SKM-1 treated with dmso at 0.1 percent for 144 hours (cell line): Measurements from ENCODE around the gene FYN.
A peak's percentile ranks its signal among the peaks of the same experiment; 100 is the strongest.

ENCODE experiments used
- DNase-seq: peaks from one replicate; lab custom pipeline; 2025; ENCODE audit not compliant: unreplicated experiment; lab: John Stamatoyannopoulos, UW

The FYN gene

DNA sequence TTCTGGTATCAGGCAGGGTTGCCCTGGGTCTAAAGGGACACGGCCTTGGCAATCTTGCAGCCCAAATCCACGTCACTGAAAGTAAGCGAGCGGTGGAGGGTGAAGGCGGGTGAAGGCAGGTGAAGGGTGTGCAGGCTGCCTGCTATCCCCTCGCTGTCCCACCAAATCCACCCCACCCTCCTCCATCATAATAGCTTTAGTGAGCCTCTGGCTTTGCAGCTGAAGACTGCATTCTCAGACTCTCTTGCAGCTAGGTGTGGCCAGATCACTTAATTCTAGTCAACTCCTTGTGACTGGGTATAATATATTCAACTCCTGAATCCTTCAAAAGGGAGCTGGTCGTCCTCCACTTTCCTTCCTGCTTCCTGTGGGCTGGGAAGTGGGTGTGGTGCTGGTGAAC, 140.9 kb downstream of the FYN start:
- DNase-seq = no peak

DNA sequence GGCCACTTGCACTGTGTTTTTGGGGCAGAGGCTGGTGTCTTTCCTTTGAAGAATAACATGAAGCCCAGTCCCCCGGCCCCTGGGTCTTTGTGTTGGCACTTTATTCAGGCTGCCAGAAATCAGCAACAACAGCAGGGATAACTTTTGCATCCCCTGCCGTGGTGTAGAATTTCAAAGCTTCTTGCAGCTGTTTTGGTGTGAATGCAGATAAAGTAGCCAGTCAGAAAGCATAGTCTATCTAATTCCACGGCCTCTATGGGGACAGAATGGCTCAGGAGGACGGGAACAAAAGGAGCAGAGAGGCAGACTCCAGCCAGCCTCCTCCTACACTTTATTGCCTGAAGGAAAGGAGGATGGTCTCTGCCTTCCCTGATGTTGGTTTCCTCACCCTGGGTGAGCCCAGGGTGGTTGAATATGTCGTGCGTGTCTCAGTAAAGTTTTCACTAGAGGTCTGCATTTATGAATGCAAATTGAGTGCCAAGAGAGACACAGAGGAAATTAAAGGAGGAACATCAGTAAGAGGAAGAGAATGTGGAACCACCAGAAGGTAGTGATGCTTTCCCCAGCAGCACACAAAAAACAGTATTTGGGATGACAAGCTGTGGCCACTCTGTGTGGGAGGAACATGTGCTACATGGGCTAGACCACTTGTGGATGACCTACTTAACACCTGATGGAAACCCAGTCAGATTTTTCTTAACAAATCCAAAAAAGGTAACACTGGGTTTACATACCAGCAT, 141.6 kb downstream of the FYN start:
- DNase-seq = no peak

- no peak for DNase-seq
Observed at GRCh38 chr6:111730864-111731263, 142.4 kb downstream of the FYN start.

GRCh38 chr6:111727802-111728201, 145.4 kb downstream of the FYN start:
- no peak for DNase-seq

DNA sequence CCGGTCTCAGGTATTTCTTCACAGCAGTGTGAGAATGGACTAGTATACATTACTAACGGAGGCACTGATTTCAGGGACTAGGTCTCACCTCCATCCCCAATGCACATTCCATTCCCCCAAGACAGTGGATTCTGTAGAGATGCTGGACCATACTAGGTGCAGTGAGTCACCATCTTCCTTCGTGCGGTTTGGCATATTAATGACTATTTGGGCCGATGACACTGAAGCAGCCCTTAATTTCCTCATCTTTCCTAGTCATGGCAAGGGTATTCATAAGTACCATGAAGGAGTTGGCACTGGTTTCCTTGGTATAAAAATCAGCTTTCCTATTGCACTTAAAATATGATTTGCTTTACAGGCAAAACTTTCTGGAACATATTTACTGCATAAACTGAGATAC, 146.2 kb downstream of the FYN start:
- no peak for DNase-seq

- no peak for DNase-seq
Observed at GRCh38 chr6:111725446-111726112, 147.7 kb downstream of the FYN start.

GRCh38 chr6:111724505-111724904, 148.7 kb downstream of the FYN start:
- peak; percentile 57 for DNase-seq

GRCh38 chr6:111724039-111724438, 149.2 kb downstream of the FYN start:
- no peak for DNase-seq

DNA sequence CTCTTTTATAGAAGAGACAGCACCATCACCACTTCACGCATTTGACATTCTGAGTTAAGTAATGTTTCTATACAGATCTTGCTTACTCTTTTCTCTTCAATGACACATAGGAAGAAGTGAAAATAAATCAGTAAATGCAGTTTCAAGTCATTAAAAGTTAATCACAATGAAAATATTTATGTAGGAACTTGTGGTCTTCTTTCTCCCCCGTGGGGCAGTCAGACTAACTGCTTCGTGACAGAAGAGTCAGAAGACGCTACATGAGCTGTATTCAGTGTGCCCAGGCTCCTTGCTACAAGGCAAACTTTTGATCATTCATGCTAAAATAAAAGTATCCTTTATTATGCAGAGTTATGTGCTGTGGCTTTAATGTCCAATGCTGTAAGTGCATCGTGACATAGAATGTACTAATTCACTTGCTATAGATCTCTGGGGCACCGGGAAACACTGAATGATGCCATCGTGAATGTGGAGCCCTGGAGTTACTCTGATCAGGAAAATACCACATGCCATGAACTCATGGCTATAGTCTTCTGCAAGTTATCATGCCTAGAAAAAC, 149.8 kb downstream of the FYN start:
- DNase-seq = no peak

- DNase-seq = no peak
Observed at GRCh38 chr6:111722179-111722731, 151.0 kb downstream of the FYN start.

DNA sequence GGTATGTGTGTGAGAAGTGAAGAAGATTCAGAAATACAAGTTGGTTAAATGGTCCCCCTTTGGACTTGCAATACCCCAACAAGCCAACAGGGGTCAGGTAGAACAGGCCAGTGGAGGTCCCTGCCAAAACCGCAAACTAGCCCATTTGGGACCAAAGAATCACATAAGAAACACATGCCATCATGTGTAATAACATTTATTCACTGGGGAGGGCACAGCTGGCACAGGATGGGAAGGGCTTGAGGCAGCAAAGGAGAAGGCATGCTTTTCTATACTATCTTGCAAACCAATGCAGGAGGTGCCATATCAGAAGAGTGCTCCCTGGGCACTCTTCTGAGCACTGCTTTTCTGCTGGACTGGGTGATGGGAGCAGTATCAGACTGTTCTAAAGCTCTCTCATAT, 151.5 kb downstream of the FYN start:
- no peak for DNase-seq

GRCh38 chr6:111720931-111721496, 152.2 kb downstream of the FYN start:
- no peak for DNase-seq

GRCh38 chr6:111718990-111719389, 154.3 kb downstream of the FYN start:
- DNase-seq = no peak

- DNase-seq = no peak
Observed at GRCh38 chr6:111718326-111718725, 154.9 kb downstream of the FYN start.

GRCh38 chr6:111717621-111718020, 155.6 kb downstream of the FYN start:
- no peak for DNase-seq

DNA sequence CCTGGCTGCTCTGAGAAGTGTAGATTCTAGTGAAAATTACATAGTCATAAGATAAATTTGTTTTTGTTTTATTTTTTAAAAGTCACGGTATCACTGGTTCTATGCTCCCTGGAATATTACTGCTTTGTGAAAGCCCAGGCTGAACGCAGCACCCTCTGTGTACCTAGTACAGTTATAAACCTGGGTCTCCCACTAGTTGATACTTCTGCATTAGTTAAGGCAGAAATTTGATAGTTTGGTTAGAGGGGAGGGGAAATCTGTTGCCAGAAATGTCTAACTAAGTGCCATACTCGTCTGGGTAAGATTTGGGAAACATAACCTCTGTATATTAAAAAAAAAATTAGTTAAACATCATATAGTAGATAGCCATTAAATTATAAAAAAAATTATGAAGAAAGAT, 156.9 kb downstream of the FYN start:
- DNase-seq = no peak

DNA sequence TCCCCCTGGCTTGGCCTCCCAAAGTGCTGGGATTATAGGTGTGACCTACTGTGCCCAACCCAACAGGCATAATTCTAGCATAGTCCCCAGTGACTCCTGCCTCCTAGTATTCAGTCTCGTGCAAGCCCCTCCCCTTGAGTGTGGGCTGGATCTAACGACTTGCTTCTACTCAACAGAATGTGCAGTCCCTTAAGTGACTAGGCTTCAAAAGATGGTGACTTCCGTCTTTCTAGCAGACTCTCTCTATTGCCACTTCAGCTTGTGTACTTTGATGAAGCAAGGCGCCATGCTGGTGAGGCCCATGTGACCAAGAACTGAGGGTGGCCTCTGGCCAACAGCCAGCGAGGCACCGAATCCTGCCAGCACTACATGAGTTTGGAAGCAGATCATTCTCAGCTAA, 157.9 kb downstream of the FYN start:
- no peak for DNase-seq

DNA sequence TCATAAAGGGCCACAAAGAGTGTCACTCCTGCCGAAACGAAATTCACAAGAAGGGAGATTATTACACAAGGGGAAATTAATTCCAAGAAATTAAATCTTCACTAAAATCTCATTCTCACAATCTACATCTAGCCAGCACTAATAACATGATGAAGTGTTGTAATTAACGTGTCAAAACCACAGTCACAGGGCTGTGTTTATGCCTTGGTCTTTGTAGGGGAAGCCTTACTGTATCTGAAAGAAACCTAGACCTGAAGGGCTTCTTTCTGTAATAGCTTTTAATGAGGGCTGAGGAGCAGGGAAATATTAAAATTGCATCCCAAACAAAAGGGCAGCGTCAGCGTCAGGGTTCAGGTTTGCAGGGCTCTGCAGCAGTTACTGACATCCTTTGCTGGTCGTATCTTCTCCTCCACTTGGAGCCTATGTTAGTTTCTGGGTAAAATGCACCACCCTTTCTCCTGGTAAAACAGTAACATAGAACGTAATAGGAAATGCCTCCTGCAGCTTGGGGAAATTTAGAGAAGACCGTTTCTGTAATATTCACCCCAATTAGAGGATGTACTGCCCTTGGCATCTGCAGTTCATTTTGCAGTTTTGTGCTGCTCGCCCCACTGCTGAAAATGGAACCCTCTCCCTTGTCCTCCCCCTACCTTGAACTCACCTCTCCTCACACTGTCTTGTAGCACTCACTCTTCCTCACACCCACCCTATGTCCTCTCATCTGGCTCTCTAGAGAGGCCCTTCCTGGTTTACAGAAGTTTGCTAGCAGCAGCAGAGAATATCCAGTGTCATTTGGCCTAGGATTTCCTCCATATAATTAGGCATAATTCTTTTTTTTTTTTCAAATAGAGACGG, 158.6 kb downstream of the FYN start:
- DNase-seq = no peak

DNA sequence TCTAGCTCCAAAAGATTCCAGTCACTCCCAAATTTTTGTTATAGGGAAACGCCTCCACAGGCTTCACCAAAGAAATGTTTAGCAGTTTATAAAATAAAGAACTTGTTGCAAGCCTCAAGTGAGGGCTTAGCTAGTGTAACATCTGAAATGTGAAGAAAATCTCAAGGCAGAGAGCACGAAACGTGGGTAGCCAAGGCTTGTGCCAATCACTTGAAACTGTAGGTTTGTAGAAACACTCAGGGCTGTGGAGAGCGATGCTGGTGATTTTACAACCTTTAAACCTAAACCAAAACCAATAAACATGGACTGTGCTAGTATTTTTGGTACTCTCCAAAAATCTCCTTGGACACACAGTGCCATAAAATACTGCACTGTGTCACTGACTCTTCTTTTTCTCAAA, 159.4 kb downstream of the FYN start:
- DNase-seq = no peak

- no peak for DNase-seq
Observed at GRCh38 chr6:111713236-111713635, 160.0 kb downstream of the FYN start.
